ENCODE results near the gene PPIL1.
A peak's percentile ranks its signal among the peaks of the same experiment; 100 is the strongest.

PPIL1 gene

GRCh38 chr6:36888115-36888643 is 13.6 kb upstream of the PPIL1 start:
- no peak for DNase-seq

DNA sequence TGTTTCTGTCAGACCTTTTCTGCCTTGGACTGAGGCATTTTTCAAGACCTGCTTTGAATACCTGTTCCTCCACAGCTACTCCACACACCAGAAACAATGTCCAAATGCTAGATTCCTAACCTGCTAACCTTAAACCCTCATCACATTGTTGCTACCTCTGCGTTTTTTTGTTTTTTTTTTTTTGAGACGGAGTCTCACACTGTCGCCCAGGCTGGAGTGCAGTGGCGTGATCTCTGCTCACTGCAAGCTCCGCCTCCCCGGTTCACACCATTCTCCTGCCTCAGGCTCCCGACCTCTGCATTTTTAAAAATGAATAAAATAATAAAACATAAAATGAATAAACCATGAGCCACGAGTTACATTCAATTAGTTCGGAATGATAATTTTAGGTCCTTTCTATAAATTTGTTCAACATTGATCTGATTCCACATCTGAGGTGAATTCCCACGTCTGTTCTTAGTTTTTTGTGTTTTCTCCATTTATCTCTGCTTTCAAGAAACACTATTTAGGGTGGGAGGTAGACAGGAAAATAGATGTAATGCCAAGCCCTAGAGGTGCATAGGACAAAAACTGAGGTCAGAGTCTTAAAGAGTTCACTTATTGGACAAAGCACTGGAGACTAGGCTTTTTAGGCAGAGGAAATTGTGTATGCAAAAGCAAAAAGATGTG is 12.5 kb upstream of the PPIL1 start:
- no peak for DNase-seq

GRCh38 chr6:36885461-36886401 is 11.1 kb upstream of the PPIL1 start, which contains the start of gene C6orf89:
TSS of gene C6orf89 (plus strand) at chr6:36885952. CDS start at chr6:36899445, 13,493 bp downstream.
- DNase-seq, result peak; percentile 98

- DNase-seq, result no peak
These were observed 10.0 kb upstream of the PPIL1 start for GRCh38 chr6:36884610-36885009.

GRCh38 chr6:36875250-36875633 is 639 bp upstream of the PPIL1 start:
- no peak for DNase-seq

- DNase-seq, result no peak
These were observed 776 bp downstream of the PPIL1 start for GRCh38 chr6:36873612-36874442.

GRCh38 chr6:36873115-36873514 is 1.5 kb downstream of the PPIL1 start:
- DNase-seq, result no peak

GRCh38 chr6:36871686-36872085 is 2.9 kb downstream of the PPIL1 start:
- DNase-seq, result no peak

GRCh38 chr6:36867471-36868224 is 7.0 kb downstream of the PPIL1 start:
- DNase-seq, result no peak

GRCh38 chr6:36865835-36866234 is 8.8 kb downstream of the PPIL1 start:
- no peak for DNase-seq

GRCh38 chr6:36863670-36864540 is 10.7 kb downstream of the PPIL1 start:
- peak; percentile 93 for DNase-seq

GRCh38 chr6:36862848-36863382 is 11.7 kb downstream of the PPIL1 start:
- DNase-seq, result no peak

GRCh38 chr6:36862164-36862847 is 12.3 kb downstream of the PPIL1 start:
- DNase-seq, result no peak

- DNase-seq, result no peak
These were observed 14.5 kb downstream of the PPIL1 start for GRCh38 chr6:36860126-36860525.

DNA sequence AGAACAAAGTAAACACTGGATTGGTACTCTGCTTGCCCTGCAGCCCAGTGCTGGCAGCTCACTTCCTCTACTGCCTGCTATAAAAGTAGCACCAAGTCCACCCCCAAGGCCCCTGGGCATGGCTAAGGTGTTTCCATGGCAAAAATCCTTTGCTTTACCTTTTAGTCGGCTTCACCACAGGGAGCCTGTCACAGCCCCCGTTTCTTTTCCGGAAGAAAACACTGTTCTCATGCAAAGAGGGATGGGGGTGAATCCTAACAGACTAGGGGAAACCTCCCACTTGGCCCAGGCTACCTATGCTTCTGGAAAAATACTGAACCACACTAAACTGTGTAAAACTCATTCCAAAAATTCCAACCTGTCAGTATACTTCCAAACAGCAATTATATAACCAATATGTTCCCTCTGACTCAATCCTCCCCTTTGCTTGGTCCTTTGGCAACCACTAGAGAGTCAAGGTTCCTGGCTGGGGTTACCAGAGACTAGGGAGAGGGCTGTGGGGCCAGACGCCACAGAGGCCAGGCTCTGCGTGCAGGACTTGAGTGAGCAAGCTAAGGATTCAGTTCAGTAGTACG is 16.1 kb downstream of the PPIL1 start:
- DNase-seq, result no peak

DNA sequence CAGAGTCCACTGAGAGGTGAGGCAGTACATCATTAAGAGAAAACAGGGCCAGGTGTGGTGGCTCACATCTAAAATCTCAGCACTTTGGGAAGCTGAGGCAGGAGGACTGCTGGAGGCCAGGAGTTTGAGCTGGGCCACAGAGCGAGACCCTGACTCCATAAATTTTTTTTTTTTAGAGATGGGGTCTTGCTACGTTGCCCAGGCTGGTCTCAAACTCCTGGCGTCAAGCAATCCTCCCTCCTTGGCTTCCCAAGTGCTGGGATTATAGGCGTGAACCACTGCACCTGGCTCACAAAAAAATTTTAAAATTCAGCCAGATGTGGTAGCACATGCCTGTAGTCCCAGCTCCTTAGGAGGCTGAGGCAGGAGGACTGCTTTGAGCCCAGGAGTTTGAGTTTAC is 17.3 kb downstream of the PPIL1 start:
- no peak for DNase-seq

GRCh38 chr6:36856277-36856676 is 18.3 kb downstream of the PPIL1 start:
- no peak for DNase-seq

DNA sequence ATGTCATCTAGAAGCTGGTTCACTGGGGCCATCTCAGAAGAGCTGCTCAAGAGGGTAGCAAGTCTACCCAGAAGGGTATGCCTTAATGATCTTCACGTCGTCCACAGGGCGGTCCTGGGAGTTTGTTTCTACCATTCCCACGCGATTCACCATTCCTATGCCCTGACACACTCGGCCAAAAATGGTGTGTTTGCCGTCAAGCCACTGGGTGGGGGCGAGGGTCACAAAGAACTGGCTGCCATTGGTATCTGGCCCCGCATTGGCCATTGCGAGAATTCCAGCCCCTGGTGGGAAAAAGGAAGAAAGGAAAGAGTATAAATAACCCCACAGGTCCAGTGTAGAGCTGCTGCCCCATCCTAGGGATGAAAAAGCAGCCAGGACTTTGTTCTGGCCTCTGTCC is 18.9 kb downstream of the PPIL1 start:
- DNase-seq, result no peak

- no peak for DNase-seq
These were observed 21.3 kb downstream of the PPIL1 start for GRCh38 chr6:36853325-36853724.

All from NCI-H345 (cell line).